ENCODE data around the gene GALR2.
A peak's percentile ranks its signal among the peaks of the same experiment; 100 is the strongest.
"Not testable (repeated sequence)": the region's sequence is repeated elsewhere in the genome, so short reads cannot be mapped to it uniquely, and the experiment has no call there.

Gene GALR2

GRCh38 chr17:76050538-76051467 is 23.8 kb upstream of the GALR2 start:
- DNase-seq (ENCODE audit: low read depth): peak; percentile 26

GRCh38 chr17:76051561-76051960 is 23.0 kb upstream of the GALR2 start:
- DNase-seq (ENCODE audit: low read depth): no peak

GRCh38 chr17:76053246-76054111 is 21.1 kb upstream of the GALR2 start:
- DNase-seq (ENCODE audit: low read depth): peak; percentile 87

GRCh38 chr17:76054112-76054476 is 20.5 kb upstream of the GALR2 start:
- DNase-seq (ENCODE audit: low read depth): peak; percentile 82

GRCh38 chr17:76056882-76057281 is 17.7 kb upstream of the GALR2 start:
- no peak for DNase-seq (ENCODE audit: low read depth)

GRCh38 chr17:76058264-76058663 is 16.3 kb upstream of the GALR2 start:
- not testable (repeated sequence) for DNase-seq (ENCODE audit: low read depth)

- no peak for DNase-seq (ENCODE audit: low read depth)
Measured at GRCh38 chr17:76063875-76064546, 10.6 kb upstream of the GALR2 start.

GRCh38 chr17:76065775-76066174 is 8.8 kb upstream of the GALR2 start:
- DNase-seq (ENCODE audit: low read depth): no peak

- DNase-seq (ENCODE audit: low read depth): no peak
Measured at GRCh38 chr17:76071531-76072147, 2.9 kb upstream of the GALR2 start.

- peak; percentile 95 for DNase-seq (ENCODE audit: low read depth)
Measured at GRCh38 chr17:76072148-76072858, 2.3 kb upstream of the GALR2 start, which contains the start of gene SRP68. TSS of gene SRP68 (minus strand) at chr17:76072517. CDS start at chr17:76072491, 26 bp downstream.

GRCh38 chr17:76075364-76076145 is 974 bp downstream of the GALR2 start:
- no peak for DNase-seq (ENCODE audit: low read depth)

GRCh38 chr17:76076146-76076764 is 1.7 kb downstream of the GALR2 start:
- no peak for DNase-seq (ENCODE audit: low read depth)

- no peak for DNase-seq (ENCODE audit: low read depth)
Measured at GRCh38 chr17:76076765-76077583, 2.4 kb downstream of the GALR2 start.

GRCh38 chr17:76077584-76078110 is 3.1 kb downstream of the GALR2 start:
- no peak for DNase-seq (ENCODE audit: low read depth)

- not testable (repeated sequence) for DNase-seq (ENCODE audit: low read depth)
Measured at GRCh38 chr17:76078370-76078769, 3.8 kb downstream of the GALR2 start.

- DNase-seq (ENCODE audit: low read depth): no peak
Measured at GRCh38 chr17:76078860-76079534, 4.4 kb downstream of the GALR2 start, which contains the start of gene ZACN. TSS of gene ZACN (plus strand) at chr17:76079182. CDS start at chr17:76079265, 83 bp downstream.

- peak; percentile 23 for DNase-seq (ENCODE audit: low read depth)
Measured at GRCh38 chr17:76079535-76079955, 5.0 kb downstream of the GALR2 start.

Measured in ELR (cell line).